Prostate gland (tissue), 2 donors: ENCODE measurements around the gene IL17RB. TPM values are rescaled to one million over a fixed set of nuclear protein-coding genes. Genes with fewer than 3 reads are reported as not detected.

Source experiments
- DNase-seq: peaks from one replicate; pipeline ENCODE4 v3.0.0-alpha.2; 2019; ENCODE audit warnings: low spot score
- H3K27ac ChIP-seq, 2 donors: fragments of 200-600 bp; sonication (generic); 2 replicates each; pipeline ENCODE4 v1.5.1; 2017 to 2019
- H3K27me3 ChIP-seq: fragments of 200-600 bp; sonication (generic); replicated peaks from 2 replicates; pipeline ENCODE4 v1.5.1; 2019; ENCODE audit not compliant: insufficient read depth
- H3K36me3 ChIP-seq, 2 donors: fragments of 200-600 bp; sonication (generic); 1 replicate in 1 of 2; 2 replicates in 1 of 2; pipeline versions ENCODE4 v1.5.1 to v1.8.1; 2017 to 2019
- H3K4me1 ChIP-seq: fragments of 200-600 bp; sonication (generic); replicated peaks from 2 replicates; pipeline ENCODE4 v1.5.1; 2019
- H3K4me3 ChIP-seq, 2 donors: fragments of 200-600 bp; sonication (generic); 2 replicates each; pipeline ENCODE4 v1.5.1; 2017 to 2019
- H3K9me3 ChIP-seq: fragments of 200-600 bp; sonication (generic); 2 replicates; pipeline ENCODE4 v1.5.1; 2017
- POLR2A ChIP-seq: fragments of 450-650 bp; IDR thresholded peaks from one replicate; pipeline ENCODE4 v1.6.1; 2016; ENCODE audit warnings: antibody characterized with exemption, mild to moderate bottlenecking
- POLR2AphosphoS5 ChIP-seq: sonication (generic); formaldehyde crosslinking; IDR thresholded peaks from one replicate; pipeline ENCODE4 v1.6.1; 2017; ENCODE audit warnings: antibody characterized with exemption
- WGBS: methylation state at CpG from one replicate; pipeline ENCODE4 v1.1.5; 2018; 5-methylcytosine and 5-hydroxymethylcytosine counted together
- intact Hi-C: fragments of 100-400 bp; cut with DNase I; formaldehyde crosslinking; loops from one replicate; pipeline ENCODE4 v1.14.2; 2022
- total RNA-seq, 2 donors: library from RNA; depleted of rRNA; stranded (reverse); fragments of >200 nt; gene quantifications; one replicate each; pipeline ENCODE4 v1.1.0, GENCODE V29; 2016
- TF ChIP-seq, protein P1 (sequence below), 4 experiments: fragments of 200-600 bp in 2 of 4; fragments of 450-650 bp in 2 of 4; sonication (generic) in 2 of 4; IDR thresholded peaks; 1 replicate in 3 of 4; 2 replicates in 1 of 4; pipeline ENCODE4 v1.5.1; 2016 to 2019; ENCODE audit warnings: antibody characterized with exemption in 4 of 4, mild to moderate bottlenecking in 2 of 4, moderate library complexity in 2 of 4

Gene IL17RB
- total RNA-seq, 2 donors from 2014 or later, result 6.0 to 14.3 TPM

DNA sequence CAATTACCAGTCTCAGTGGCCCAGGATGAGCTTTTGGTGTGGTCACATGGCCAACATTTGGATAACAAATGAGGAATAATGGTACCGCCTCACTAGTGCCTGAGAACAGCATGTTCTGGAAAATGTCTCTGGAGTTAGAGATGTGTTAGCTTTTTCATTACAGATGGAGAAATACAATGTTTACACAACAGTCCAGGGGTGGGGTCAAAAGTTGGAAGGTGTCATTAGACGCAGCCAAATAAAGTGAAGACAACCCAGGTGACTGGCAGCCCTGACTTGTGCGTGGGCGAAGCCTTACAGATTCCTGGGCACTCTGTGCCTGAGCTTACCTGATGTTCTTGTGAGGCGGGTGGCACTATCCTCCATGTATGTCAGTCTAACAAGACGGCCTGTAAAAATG, 12.8 kb downstream of the IL17RB start:
- Histone ChIP-seq H3K4me3 (no peak overlapping the region), H3K27me3 (no peaks in the 10 kb centered on the region), H3K36me3 (peaks cover 0 to 2% of the 10 kb centered on the region in 2 donors), H3K9me3 (no peaks in the 10 kb centered on the region), H3K27ac (no peak overlapping the region), H3K4me1 (no peaks in the 10 kb centered on the region)
- intact Hi-C loops, result no loop called here
- 81% methylated on average over 6 of the region's 6 CpGs for WGBS
- no peak for DNase-seq
- TF ChIP-seq POLR2AphosphoS5 (no peak), POLR2A (no peak)
- TF ChIP-seq, protein P1, sequence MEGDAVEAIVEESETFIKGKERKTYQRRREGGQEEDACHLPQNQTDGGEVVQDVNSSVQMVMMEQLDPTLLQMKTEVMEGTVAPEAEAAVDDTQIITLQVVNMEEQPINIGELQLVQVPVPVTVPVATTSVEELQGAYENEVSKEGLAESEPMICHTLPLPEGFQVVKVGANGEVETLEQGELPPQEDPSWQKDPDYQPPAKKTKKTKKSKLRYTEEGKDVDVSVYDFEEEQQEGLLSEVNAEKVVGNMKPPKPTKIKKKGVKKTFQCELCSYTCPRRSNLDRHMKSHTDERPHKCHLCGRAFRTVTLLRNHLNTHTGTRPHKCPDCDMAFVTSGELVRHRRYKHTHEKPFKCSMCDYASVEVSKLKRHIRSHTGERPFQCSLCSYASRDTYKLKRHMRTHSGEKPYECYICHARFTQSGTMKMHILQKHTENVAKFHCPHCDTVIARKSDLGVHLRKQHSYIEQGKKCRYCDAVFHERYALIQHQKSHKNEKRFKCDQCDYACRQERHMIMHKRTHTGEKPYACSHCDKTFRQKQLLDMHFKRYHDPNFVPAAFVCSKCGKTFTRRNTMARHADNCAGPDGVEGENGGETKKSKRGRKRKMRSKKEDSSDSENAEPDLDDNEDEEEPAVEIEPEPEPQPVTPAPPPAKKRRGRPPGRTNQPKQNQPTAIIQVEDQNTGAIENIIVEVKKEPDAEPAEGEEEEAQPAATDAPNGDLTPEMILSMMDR (IDR thresholded peaks at IDR 0.05), result no peak

DNA sequence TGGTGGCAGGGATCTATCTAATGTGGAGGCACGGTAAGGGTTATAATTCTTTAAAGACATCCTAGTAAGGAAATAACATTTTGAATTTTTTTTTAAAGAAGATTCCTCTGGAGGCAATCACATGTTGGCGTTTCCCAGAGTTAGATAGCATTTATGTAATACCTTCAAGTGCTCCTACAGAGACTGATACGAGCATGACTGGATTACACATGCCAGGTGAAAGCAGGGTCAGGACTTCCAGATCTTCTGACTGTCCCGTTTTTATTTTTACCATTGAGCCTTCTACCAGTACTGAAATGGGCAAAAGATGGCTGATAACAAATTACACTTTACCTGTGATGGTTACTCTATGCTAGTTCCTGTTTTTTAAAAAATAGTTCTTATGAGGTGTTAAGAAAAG, 13.8 kb downstream of the IL17RB start:
- H3K4me1 ChIP-seq, result no peaks in the 10 kb centered on the region
- intact Hi-C loops, result no loop called here
- DNase-seq, result no peak
- H3K27me3 ChIP-seq, result no peaks in the 10 kb centered on the region
- H3K9me3 ChIP-seq, result no peaks in the 10 kb centered on the region
- TF ChIP-seq POLR2A (no peak), POLR2AphosphoS5 (no peak)
- TF ChIP-seq, protein P1 (IDR thresholded peaks at IDR 0.05), result no peak
- H3K27ac ChIP-seq, result no peak overlapping the region
- no peak overlapping the region for H3K4me3 ChIP-seq
- WGBS, result 85% methylated on average over 4 of the region's 4 CpGs
- peaks cover 0 to 8% of the 10 kb centered on the region in 2 donors for H3K36me3 ChIP-seq

DNA sequence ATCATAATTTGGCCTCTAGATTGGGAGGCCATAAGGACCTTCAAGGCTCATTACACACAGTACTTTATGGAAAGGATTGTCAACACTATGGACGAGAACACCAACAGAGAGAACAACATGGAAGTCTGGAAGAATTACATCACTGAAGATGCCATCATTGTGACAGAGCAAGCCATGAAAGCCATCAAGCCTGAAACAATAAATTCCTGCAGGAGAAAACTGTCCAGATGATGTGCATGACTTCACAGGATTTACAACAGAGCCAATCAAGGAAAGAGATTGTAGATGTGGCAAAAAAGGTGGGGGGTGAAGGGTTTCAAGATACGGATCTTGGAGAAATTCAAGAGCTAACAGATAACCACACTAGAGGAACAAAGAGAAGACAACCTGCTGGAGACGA, 15.9 kb downstream of the IL17RB start:
- no peaks in the 10 kb centered on the region for H3K4me1 ChIP-seq
- peaks cover 0 to 8% of the 10 kb centered on the region in 2 donors for H3K36me3 ChIP-seq
- no peaks in the 10 kb centered on the region for H3K27me3 ChIP-seq
- TF ChIP-seq POLR2A (no peak), POLR2AphosphoS5 (no peak)
- TF ChIP-seq, protein P1 (IDR thresholded peaks at IDR 0.05), result no peak
- no peaks in the 10 kb centered on the region for H3K9me3 ChIP-seq
- no peak for DNase-seq
- 82% methylated on average over 3 of the region's 3 CpGs for WGBS
- H3K27ac ChIP-seq, result no peak overlapping the region
- H3K4me3 ChIP-seq, result no peak overlapping the region
- intact Hi-C loops, result no loop called here

DNA sequence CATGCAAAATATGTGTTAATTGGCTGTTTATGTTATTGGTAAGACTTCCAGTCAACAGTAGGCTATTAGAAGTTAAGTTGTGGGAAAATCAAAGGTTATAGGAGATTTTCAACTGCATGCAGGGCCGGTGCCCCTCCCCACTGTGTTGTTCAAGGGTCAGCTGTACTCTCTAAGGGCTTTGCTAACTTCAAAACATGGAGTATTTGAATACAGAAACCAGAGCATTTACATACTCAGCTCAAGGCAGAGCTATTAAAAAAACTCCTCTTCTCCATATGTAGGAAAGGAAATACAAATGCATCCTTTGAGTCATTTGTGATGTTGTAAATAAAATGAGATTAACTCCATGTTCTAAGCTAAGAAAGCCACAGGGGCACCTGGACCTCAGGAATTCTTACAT, 16.8 kb downstream of the IL17RB start:
- no peaks in the 10 kb centered on the region for H3K27me3 ChIP-seq
- H3K27ac ChIP-seq, result no peak overlapping the region
- H3K9me3 ChIP-seq, result no peaks in the 10 kb centered on the region
- no peak for DNase-seq
- no peak overlapping the region for H3K4me3 ChIP-seq
- TF ChIP-seq POLR2AphosphoS5 (no peak), POLR2A (no peak)
- TF ChIP-seq, protein P1 (IDR thresholded peaks at IDR 0.05), result no peak
- H3K4me1 ChIP-seq, result no peaks in the 10 kb centered on the region
- H3K36me3 ChIP-seq, result peaks cover 0 to 8% of the 10 kb centered on the region in 2 donors
- WGBS, result 90% methylated on average over 1 of the region's 1 CpG
- intact Hi-C loops, result no loop called here

DNA sequence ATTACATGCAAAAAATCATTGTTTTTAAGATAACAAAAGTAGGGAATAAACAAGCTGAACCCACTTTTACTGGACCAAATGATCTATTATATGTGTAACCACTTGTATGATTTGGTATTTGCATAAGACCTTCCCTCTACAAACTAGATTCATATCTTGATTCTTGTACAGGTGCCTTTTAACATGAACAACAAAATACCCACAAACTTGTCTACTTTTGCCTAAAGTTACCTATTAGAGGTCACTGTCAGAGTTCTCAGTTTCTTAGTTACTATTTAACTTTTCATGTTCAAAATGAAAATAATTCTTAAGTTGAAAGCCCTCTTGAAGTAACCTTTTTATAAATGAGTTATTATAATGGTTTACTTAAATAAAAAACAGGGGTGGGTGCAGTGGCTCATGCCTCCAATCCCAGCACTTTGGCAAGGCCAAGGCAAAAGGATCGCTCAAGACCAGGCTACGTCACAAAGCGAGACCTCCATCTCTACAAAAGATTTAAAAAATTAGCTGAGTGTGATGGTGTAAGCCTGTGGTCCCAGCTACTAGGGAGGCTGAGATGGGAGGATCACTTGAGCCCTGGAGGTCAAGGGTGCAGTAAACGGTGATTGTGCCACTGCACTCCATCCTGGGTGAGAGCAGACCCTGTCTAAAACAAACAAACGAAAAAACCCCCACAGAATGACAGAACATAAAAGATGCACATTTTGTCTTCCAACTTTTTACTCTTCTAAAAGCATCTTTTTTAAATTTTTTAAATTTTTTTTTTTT, 19.5 kb downstream of the IL17RB start:
- no peaks in the 10 kb centered on the region for H3K27me3 ChIP-seq
- 94% methylated on average over 5 of the region's 5 CpGs for WGBS
- no peak for DNase-seq
- H3K4me1 ChIP-seq, result no peaks in the 10 kb centered on the region
- no peak overlapping the region for H3K27ac ChIP-seq
- no peaks in the 10 kb centered on the region for H3K9me3 ChIP-seq
- TF ChIP-seq POLR2A (no peak), POLR2AphosphoS5 (no peak)
- TF ChIP-seq, protein P1 (IDR thresholded peaks at IDR 0.05), result no peak
- intact Hi-C loops, result no loop called here
- no peak overlapping the region for H3K4me3 ChIP-seq
- peaks cover 12 to 13% of the 10 kb centered on the region in 2 donors for H3K36me3 ChIP-seq
